ENCODE data around the gene YWHAH.

YWHAH gene

DNA sequence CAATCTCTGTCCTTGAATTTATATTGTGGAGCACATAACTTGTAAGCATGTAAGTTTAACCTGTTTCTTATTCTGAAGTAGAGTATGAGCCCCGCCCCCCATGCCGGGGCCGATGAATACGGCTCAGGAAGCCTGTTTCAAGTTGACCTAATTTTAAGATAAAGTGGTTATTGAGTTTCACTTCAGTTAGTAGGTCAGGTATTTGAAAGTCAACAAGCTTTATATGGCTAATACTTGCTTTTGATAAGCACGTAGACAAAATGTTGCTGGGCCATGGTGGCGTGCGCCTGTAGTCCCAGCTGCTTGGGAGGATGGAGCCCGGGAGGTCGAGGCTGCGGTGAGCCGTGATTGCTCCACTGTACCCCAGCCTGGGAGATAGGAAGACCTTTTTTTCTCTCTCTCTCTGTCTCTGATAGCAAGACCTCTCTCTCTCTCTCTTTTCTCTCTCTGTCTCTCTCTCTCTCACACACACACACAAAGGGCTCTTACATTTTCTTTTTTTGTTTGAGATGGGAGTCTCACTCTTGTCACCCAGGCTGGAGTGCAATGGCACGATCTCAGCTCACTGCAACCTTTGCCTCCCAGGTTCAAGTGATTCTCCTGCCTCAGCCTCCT lies 14.4 kb downstream of the YWHAH start:
- TF ChIP-seq, protein P1, sequence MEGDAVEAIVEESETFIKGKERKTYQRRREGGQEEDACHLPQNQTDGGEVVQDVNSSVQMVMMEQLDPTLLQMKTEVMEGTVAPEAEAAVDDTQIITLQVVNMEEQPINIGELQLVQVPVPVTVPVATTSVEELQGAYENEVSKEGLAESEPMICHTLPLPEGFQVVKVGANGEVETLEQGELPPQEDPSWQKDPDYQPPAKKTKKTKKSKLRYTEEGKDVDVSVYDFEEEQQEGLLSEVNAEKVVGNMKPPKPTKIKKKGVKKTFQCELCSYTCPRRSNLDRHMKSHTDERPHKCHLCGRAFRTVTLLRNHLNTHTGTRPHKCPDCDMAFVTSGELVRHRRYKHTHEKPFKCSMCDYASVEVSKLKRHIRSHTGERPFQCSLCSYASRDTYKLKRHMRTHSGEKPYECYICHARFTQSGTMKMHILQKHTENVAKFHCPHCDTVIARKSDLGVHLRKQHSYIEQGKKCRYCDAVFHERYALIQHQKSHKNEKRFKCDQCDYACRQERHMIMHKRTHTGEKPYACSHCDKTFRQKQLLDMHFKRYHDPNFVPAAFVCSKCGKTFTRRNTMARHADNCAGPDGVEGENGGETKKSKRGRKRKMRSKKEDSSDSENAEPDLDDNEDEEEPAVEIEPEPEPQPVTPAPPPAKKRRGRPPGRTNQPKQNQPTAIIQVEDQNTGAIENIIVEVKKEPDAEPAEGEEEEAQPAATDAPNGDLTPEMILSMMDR (IDR thresholded peaks at IDR 0.05; ENCODE audit: low read depth, low read length) = no peak
- DNase-seq (ENCODE audit: low read depth in 2 of 2) = no peak
- no peak overlapping the region for H3K4me3 ChIP-seq (replicated peaks in 1 of 2; ENCODE audit: low read depth in 2 of 2, low read length in 2 of 2)

DNA sequence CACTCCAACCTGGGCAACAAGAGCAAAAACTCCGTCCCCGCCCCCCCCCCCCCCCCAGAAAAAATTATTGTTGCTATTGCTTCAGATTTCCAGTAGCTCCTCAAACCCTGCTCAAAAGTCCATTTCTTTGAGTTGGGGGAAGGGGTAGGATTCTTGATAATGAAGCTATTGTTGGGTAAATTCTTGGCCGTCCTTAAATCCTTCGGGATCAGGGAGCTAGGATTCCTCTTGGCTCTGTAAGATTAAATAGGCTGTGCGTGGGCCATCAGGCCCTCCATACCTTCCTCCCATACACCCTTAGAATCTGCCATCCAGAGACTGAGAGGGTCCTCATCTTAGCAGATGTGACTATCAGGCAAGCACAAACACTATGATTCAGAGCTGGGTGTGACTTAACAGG lies 16.4 kb downstream of the YWHAH start:
- no peak for DNase-seq (ENCODE audit: low read depth in 2 of 2)
- TF ChIP-seq, protein P1 (IDR thresholded peaks at IDR 0.05; ENCODE audit: low read depth, low read length) = no peak
- no peak overlapping the region for H3K4me3 ChIP-seq (replicated peaks in 1 of 2; ENCODE audit: low read depth in 2 of 2, low read length in 2 of 2)

DNA sequence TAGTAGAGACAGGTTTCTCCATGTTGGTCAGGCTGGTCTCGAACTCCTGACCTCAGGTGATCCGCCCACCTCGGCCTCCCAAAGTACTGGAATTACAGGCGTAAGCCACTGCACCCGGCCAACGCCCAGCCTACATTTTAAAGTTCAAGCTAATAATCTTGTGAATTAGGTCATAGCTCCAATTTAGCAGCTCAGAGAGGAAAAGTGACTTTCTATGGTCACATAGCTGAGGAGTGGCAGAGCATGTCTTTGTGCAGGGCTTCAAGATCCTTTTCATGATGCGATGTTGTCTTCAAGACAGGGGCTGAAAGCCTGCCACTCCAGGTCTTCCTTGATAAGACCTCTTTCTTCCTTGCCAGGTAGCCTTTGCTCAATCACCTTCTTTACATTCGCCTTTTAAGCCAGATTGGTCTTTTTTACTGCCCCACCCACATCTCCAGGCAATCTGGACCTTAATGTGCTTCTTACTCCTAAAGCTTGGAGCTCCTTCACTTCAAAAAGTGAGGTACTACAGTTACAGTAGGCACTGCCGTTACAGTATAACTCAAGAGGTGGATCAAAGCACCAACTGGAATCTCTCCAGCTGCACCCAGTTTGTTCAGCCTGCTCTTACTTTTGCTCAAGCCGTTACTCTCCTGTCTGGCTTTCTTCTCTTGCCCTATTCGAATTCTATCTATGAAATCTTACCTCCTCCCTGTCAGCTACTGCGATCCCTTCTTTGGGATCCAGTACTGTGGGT lies 18.2 kb downstream of the YWHAH start:
- DNase-seq (ENCODE audit: low read depth in 2 of 2) = no peak
- H3K4me3 ChIP-seq (replicated peaks in 1 of 2; ENCODE audit: low read depth in 2 of 2, low read length in 2 of 2) = no peak overlapping the region
- TF ChIP-seq, protein P1 (IDR thresholded peaks at IDR 0.05; ENCODE audit: low read depth, low read length) = no peak

DNA sequence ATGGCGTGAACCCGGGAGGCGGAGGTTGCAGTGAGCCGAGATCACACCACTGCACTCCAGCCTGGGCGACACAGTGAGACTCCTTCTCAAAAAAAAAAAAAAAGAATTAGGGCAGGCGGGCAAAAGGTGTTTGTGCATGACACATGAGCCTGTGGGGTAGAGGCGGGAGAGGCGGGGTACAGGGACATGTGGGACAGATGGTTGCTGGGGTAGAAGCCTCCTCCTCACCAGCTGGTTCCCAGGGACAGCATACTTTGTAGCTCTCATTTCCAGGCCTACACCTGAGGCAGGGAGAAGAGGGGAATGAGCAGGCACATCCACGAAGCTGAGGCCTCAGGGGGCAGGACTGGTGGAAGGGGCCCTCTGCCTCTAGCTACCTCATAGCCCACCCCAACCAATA lies 23.7 kb downstream of the YWHAH start:
- no peak for DNase-seq (ENCODE audit: low read depth in 2 of 2)
- no peak overlapping the region for H3K4me3 ChIP-seq (replicated peaks in 1 of 2; ENCODE audit: low read depth in 2 of 2, low read length in 2 of 2)
- TF ChIP-seq, protein P1 (IDR thresholded peaks at IDR 0.05; ENCODE audit: low read depth, low read length) = no peak

DNA sequence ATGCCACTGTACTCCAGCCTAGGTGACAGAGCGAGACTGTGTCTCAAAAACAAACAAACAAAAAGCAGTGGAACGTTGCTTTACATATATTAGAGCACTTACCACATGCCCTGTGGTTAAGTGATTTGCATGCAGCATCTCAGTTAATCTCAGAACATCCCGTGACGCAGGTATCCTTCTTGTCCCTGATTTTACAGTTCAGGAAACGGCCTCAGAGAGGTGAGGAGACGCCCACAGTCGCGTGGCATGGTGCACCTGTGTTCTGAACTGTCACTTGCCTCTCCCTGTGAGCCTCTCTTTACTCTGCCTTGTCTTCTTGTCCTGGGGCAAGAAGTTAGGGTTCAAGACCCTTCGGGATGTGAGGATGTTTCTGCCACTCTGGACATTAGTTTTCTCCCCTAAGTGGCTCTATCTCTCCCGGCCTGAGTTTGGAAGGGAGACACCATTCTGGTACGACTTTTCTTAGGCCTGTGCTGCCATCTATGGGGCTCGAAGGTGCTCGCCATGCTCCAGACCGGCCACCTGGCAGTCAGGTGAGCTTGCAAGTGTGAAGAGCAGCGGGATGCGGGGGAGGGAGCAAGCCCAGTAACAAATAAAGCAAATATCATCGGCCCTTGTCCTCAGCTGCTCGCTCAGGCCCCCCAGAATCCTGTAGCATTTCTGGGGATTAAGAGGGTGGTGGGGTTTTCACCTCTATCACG lies 25.6 kb downstream of the YWHAH start:
- H3K4me3 ChIP-seq (replicated peaks in 1 of 2; ENCODE audit: low read depth in 2 of 2, low read length in 2 of 2) = peak overlapping the region; percentile 49 to 58
- DNase-seq (ENCODE audit: low read depth in 2 of 2) = peak; percentile 66 to 73
- TF ChIP-seq, protein P1 (IDR thresholded peaks at IDR 0.05; ENCODE audit: low read depth, low read length) = peak; percentile 66

DNA sequence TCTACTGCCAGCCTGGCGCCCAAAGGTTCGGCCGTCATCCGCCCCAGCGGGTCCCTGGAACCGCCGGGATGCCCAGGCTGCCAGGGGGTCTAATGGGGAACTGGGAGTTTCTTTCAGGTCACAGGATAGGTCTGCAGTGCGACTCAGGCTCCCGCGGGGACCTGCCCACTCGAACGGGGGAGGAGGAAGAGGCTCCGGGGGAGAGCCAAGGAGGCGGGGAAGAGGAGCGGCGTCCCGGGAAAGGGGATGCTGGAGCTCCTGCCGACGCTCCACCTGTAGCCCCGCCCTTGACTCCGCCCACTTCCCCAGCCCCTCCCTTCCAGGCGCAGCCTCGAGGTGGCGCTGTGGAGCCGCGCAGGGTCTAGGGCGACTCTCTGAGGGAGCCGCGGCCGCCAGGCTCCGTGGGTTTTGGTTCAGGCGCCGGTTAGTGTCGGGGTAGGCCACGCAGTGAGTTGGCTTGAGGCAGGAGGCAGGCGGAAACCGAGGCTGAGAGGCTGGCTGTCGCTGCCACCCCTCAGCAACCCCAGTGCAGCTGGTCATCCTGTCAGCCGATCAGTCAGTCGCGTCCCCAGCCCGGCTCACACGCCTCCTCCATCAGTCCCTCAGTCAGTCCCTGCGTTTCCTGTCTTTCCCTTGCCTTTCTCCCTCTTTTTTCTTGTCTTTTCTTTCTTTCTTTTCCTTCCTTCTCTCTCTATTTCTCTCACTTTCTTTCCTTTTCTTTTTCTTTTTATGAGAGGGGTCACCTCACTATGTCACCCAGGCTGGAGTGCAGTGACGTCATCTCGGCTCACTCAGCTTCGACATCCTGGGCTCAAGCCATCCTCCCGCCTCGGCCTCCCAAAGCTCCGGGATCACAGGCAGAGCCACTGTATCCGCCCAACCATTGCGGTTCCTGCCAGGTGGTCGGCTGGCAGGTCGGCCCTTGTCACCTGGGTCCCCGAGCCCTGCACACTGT lies 26.4 kb downstream of the YWHAH start:
- H3K4me3 ChIP-seq (replicated peaks in 1 of 2; ENCODE audit: low read depth in 2 of 2, low read length in 2 of 2) = peak overlapping the region; percentile 49 to 58
- DNase-seq (ENCODE audit: low read depth in 2 of 2) = peak; percentile 72 to 80
- TF ChIP-seq, protein P1 (IDR thresholded peaks at IDR 0.05; ENCODE audit: low read depth, low read length) = peak; percentile 98
